ENCODE results near the gene CPEB4.

The CPEB4 gene

GRCh38 chr5:173916233-173916632 is 28.1 kb downstream of the CPEB4 start:
- DNase-seq = no peak

- DNase-seq = peak; percentile 95
Measured at GRCh38 chr5:173917788-173918786, 29.9 kb downstream of the CPEB4 start.

DNA sequence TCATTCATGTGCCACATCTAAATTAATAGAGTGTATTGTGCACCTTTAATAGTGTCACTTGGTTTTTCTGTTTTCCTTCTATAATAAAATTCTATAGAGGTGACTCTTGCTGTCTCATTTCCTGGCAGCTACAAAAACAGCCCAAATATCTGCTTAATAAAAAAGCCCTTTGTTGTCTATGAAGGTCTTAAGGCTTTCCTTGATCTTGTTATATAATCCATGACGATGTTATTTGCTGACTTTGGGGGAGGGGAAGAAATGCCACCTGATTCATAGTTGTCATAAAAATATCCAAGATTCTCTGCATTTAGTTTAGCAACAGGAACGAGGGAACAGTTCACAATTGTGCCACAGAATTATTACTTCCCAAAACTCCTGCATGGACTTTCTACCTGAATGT is 31.3 kb downstream of the CPEB4 start:
- DNase-seq = peak; percentile 7

GRCh38 chr5:173920024-173920753 is 32.0 kb downstream of the CPEB4 start:
- peak; percentile 59 for DNase-seq

DNA sequence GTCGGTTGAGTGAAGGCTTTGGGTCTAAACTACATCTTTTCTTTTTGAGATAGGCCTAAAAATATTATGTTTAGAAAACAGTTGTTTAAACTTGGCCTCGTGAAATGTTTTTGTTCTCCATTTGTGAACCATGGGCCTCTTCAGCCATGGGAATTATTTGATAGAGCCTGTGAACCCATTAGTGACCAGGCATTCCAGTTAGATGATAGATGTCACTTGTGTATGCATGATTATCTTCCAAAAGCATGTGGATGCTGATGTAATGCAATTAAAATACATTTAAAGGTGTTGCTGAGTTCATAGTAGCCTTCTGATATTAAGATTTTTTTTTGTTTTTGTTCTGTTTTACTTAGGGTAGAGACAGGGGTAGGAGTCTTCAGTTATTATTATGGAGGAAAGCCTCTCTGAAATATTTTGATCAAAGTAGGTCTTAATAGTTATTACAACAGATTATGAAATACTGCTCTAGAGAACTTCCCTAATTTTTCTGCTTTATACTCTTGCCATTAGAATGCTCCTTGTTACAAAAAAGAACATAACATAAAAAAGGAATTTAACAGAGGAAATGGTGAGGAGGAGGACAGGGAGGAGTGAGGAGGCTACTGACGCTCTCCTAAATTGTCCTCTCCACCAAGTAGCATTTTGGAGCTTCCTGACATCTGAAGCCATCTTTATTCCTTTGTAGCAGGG is 32.9 kb downstream of the CPEB4 start:
- DNase-seq = no peak

- DNase-seq = no peak
Measured at GRCh38 chr5:173922527-173922926, 34.4 kb downstream of the CPEB4 start.

DNA sequence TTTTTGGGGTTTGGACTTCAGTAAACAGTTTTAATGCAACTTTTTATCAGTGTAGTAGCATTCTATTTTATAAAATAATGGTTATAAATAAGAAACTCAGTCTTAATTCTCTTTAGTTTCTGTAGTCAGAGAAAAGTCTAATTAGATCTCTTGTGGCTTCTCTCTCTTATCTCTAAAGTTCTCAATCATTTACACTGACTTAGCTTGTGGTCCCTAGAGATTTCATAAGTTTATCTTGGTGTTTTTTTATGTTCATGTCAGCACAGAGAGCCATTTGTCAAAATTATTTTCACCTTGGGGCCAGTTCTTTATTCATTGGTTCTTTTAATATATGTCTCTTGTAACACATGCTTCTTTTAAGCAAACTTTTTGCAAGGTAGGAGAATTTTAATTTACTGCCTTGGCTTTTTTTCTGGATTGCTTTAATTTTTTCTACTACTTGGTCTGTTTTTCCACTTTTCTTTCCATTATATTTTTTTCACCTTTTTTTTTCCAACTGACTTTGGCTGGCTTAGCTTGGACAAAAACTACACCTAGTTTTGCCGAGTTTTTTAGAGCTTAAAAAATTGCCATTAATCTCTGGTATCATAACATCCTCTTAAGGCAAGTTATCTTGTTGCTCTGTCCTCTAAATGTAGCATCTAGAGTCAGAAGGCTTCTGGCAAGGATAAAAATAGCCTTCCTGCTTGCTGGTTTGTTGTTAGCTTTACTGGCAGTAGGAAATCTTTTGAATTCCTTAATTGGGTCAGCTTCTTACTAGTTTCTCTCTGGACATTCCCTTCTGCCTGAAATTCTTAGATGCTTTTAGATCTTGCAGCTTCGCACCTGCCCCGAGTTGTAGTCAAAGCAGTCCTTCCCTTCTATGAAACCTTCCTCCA is 35.3 kb downstream of the CPEB4 start:
- DNase-seq = no peak

- DNase-seq = no peak
Measured at GRCh38 chr5:173924899-173925298, 36.8 kb downstream of the CPEB4 start.

GRCh38 chr5:173925449-173926071 is 37.4 kb downstream of the CPEB4 start:
- DNase-seq = peak; percentile 57

DNA sequence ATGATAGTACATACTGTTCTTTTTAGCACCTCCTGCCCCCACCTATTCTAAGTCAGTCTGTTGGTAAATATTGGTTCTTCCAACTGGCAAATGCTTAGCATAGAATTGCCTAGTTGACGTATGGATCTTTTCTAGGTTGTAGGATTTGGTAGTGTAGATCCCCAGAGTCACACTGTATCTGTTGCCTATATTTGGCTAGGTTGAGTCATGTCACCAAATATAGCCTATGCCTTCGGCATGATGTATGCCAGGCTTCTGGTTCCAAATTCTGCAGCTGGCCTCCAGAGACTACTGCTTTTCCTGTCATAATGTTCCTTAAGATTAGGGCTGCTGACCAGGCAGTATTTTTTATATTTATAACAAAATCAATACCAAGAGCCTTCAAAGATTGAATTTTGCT is 38.2 kb downstream of the CPEB4 start:
- DNase-seq = no peak

GRCh38 chr5:173928871-173929574 is 40.9 kb downstream of the CPEB4 start:
- DNase-seq = no peak

- DNase-seq = no peak
Measured at GRCh38 chr5:173932695-173933139, 44.6 kb downstream of the CPEB4 start.

- DNase-seq = no peak
Measured at GRCh38 chr5:173933901-173934300, 45.8 kb downstream of the CPEB4 start.

GRCh38 chr5:173935396-173935795 is 47.2 kb downstream of the CPEB4 start:
- DNase-seq = no peak

DNA sequence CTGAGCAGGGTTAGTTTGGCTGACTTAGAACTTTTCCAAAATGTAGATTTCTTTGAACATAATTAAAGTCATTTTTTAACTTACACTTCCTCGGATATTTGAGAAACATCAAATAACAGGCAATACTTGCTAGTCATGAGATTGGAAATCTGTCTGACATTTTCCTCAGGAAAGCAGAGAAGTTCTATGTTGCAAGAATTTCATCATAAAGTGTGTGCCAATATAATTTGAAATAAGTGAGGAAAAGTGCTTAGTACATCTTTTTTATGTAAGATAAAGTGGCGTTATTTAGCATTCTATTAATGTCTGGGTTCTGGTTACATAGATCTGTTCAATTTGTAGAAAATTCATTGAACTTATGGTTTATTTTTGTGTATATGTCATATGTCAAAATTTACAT is 52.1 kb downstream of the CPEB4 start:
- no peak for DNase-seq

- no peak for DNase-seq
Measured at GRCh38 chr5:173941102-173941501, 53.0 kb downstream of the CPEB4 start.

GRCh38 chr5:173941758-173942401 is 53.7 kb downstream of the CPEB4 start:
- DNase-seq = peak; percentile 36

DNA sequence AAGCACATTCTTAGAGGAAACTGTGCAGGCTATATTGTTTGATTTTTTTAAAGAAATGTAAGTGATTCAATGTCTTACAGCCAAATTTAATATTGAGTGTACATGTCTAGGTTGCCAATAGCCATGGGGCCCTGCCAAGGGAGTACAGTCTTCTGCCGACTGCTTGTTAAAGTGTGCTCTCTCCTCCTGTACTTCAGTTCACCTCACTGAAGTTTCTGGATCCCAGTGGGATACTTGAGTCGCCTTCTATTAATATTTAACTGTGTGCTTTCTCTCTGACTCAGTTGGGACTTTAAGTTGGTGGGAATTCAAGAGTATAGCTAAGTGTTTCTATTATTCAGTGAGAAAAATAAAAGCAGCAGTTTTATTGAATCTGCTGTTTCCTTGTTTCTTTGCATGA is 56.4 kb downstream of the CPEB4 start:
- DNase-seq = no peak

- no peak for DNase-seq
Measured at GRCh38 chr5:173945160-173945559, 57.0 kb downstream of the CPEB4 start.

- no peak for DNase-seq
Measured at GRCh38 chr5:173946323-173946722, 58.2 kb downstream of the CPEB4 start.

- no peak for DNase-seq
Measured at GRCh38 chr5:173950829-173951228, 62.7 kb downstream of the CPEB4 start.
